HL-60 (cell line): ENCODE data around the gene ZNF860.

Experiments
- DNase-seq, 2 experiments: peaks; one replicate each; pipeline ENCODE4 v3.0.0-alpha.2; 2010 to 2020; ENCODE audit warnings: low read depth in 1 of 2, low spot score in 1 of 2
- H3K27ac ChIP-seq: fragments of 250-450 bp; sonication (Bioruptor Pico); replicated peaks from 2 replicates; pipeline ENCODE4 v1.5.1; 2020; ENCODE audit warnings: mild to moderate bottlenecking, moderate library complexity
- H3K27me3 ChIP-seq: fragments of 250-450 bp; sonication (Bioruptor Pico); 2 replicates; pipeline ENCODE4 v1.5.1; 2021; ENCODE audit warnings: mild to moderate bottlenecking, moderate library complexity; ENCODE audit not compliant: insufficient read depth, poor library complexity, severe bottlenecking
- H3K4me3 ChIP-seq: replicated peaks from 2 replicates; pipeline ENCODE4 v1.5.1; 2011; ENCODE audit warnings: mild to moderate bottlenecking, control low read depth, low read length; ENCODE audit not compliant: insufficient read depth
- GABPA ChIP-seq: IDR thresholded peaks from 2 replicates; pipeline ENCODE4 v1.6.1; 2012; ENCODE audit warnings: low read depth
- POLR2AphosphoS5 ChIP-seq: IDR thresholded peaks from 2 replicates; pipeline ENCODE4 v1.6.1; 2012; ENCODE audit warnings: low read depth
- SPI1 ChIP-seq: IDR thresholded peaks from 2 replicates; pipeline ENCODE4 v1.6.1; 2012; ENCODE audit warnings: low read depth, mild to moderate bottlenecking, borderline replicate concordance
- TF ChIP-seq, protein P1 (sequence below): IDR thresholded peaks from one replicate; pipeline ENCODE4 v1.5.1; 2011; ENCODE audit warnings: low read length, control low read depth, inconsistent platforms; ENCODE audit not compliant: insufficient read depth
- TF ChIP-seq, protein P2 (sequence below): IDR thresholded peaks from 2 replicates; pipeline ENCODE4 v1.6.1; 2012; ENCODE audit warnings: low read depth; ENCODE audit not compliant: insufficient replicate concordance

The ZNF860 gene

DNA sequence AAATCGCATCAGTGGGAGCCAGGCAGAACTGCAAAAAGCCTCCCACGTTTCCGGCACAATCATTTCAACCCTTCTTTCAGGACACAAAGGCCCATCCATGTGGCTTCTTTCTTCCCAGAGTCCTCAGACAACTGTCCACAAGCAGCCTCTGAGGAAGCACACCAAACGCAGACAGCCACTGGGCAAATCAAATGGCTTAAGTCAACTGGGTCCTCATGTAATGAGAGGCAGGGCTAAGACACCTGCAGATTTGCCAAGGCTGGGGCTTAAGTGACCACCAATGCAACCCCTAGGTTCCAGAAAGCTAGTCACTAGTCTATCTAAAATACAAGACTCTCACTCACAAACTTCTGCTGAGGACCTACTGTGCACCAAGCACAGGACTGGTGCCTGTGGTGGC lies 8.5 kb upstream of the ZNF860 start:
- no peaks in the 10 kb centered on the region for H3K27me3 ChIP-seq
- TF ChIP-seq SPI1 (no peak), GABPA (no peak), POLR2AphosphoS5 (no peak)
- TF ChIP-seq, protein P1, sequence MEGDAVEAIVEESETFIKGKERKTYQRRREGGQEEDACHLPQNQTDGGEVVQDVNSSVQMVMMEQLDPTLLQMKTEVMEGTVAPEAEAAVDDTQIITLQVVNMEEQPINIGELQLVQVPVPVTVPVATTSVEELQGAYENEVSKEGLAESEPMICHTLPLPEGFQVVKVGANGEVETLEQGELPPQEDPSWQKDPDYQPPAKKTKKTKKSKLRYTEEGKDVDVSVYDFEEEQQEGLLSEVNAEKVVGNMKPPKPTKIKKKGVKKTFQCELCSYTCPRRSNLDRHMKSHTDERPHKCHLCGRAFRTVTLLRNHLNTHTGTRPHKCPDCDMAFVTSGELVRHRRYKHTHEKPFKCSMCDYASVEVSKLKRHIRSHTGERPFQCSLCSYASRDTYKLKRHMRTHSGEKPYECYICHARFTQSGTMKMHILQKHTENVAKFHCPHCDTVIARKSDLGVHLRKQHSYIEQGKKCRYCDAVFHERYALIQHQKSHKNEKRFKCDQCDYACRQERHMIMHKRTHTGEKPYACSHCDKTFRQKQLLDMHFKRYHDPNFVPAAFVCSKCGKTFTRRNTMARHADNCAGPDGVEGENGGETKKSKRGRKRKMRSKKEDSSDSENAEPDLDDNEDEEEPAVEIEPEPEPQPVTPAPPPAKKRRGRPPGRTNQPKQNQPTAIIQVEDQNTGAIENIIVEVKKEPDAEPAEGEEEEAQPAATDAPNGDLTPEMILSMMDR = no peak
- TF ChIP-seq, protein P2, sequence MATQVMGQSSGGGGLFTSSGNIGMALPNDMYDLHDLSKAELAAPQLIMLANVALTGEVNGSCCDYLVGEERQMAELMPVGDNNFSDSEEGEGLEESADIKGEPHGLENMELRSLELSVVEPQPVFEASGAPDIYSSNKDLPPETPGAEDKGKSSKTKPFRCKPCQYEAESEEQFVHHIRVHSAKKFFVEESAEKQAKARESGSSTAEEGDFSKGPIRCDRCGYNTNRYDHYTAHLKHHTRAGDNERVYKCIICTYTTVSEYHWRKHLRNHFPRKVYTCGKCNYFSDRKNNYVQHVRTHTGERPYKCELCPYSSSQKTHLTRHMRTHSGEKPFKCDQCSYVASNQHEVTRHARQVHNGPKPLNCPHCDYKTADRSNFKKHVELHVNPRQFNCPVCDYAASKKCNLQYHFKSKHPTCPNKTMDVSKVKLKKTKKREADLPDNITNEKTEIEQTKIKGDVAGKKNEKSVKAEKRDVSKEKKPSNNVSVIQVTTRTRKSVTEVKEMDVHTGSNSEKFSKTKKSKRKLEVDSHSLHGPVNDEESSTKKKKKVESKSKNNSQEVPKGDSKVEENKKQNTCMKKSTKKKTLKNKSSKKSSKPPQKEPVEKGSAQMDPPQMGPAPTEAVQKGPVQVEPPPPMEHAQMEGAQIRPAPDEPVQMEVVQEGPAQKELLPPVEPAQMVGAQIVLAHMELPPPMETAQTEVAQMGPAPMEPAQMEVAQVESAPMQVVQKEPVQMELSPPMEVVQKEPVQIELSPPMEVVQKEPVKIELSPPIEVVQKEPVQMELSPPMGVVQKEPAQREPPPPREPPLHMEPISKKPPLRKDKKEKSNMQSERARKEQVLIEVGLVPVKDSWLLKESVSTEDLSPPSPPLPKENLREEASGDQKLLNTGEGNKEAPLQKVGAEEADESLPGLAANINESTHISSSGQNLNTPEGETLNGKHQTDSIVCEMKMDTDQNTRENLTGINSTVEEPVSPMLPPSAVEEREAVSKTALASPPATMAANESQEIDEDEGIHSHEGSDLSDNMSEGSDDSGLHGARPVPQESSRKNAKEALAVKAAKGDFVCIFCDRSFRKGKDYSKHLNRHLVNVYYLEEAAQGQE = no peak
- H3K4me3 ChIP-seq = no peak overlapping the region
- H3K27ac ChIP-seq = no peak overlapping the region
- no peak for DNase-seq

DNA sequence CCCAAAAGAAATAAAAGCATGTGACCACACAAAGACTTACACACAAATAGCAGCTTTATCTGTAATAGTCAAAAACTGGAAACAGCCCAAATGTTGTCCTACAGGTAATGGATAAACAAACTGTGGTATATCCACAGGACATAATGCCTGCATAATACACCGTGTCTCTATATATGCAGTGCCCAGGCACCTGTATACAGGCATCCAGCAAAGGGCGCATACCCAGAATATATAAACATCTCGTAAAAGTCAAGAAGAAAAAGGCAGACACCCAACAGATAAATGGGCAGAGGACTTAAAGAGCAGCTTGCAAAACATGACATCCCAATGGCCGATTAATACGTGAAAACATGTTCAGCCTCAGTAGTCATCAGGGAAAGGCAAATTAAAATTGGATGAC lies 7.7 kb upstream of the ZNF860 start:
- DNase-seq = no peak
- H3K4me3 ChIP-seq = no peak overlapping the region
- H3K27ac ChIP-seq = no peak overlapping the region
- TF ChIP-seq, protein P2 = no peak
- TF ChIP-seq POLR2AphosphoS5 (no peak), GABPA (no peak), SPI1 (no peak)
- TF ChIP-seq, protein P1 = no peak
- peaks cover 7% of the 10 kb centered on the region for H3K27me3 ChIP-seq

DNA sequence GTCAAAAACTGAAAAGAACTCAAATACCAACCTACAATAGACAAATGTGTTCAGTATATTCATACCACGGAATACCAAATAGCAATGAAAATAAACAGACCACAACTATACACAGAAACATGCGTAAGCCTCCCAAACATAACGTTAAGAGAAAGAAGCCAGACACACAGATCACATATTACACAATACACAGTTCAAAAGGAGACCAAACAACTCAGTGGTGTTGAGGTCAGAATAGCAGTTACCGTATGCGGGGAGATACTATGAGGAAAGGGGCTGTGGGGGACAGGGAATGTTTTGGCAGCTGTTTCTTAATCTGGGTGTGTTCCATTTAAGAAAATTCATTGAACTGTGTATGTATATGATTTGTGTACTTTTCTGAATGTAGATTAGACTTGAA lies 7.1 kb upstream of the ZNF860 start:
- Histone ChIP-seq H3K27me3 (peaks cover 14% of the 10 kb centered on the region), H3K4me3 (no peak overlapping the region), H3K27ac (no peak overlapping the region)
- DNase-seq = no peak
- TF ChIP-seq GABPA (no peak), POLR2AphosphoS5 (no peak), SPI1 (no peak)
- TF ChIP-seq, protein P2 = no peak
- TF ChIP-seq, protein P1 = no peak
